CD4-positive, alpha-beta T cell treated with Interleukin-17A for 1 hour (primary cell): Measurements from ENCODE around the gene RPS2.
A peak's percentile ranks its signal among the peaks of the same experiment; 100 is the strongest.
"Not testable (repeated sequence)": the region's sequence is repeated elsewhere in the genome, so short reads cannot be mapped to it uniquely, and the experiment has no call there.

Source experiments
- DNase-seq: peaks from one replicate; pipeline ENCODE4 v3.0.0-alpha.2; 2020

The RPS2 gene

DNA sequence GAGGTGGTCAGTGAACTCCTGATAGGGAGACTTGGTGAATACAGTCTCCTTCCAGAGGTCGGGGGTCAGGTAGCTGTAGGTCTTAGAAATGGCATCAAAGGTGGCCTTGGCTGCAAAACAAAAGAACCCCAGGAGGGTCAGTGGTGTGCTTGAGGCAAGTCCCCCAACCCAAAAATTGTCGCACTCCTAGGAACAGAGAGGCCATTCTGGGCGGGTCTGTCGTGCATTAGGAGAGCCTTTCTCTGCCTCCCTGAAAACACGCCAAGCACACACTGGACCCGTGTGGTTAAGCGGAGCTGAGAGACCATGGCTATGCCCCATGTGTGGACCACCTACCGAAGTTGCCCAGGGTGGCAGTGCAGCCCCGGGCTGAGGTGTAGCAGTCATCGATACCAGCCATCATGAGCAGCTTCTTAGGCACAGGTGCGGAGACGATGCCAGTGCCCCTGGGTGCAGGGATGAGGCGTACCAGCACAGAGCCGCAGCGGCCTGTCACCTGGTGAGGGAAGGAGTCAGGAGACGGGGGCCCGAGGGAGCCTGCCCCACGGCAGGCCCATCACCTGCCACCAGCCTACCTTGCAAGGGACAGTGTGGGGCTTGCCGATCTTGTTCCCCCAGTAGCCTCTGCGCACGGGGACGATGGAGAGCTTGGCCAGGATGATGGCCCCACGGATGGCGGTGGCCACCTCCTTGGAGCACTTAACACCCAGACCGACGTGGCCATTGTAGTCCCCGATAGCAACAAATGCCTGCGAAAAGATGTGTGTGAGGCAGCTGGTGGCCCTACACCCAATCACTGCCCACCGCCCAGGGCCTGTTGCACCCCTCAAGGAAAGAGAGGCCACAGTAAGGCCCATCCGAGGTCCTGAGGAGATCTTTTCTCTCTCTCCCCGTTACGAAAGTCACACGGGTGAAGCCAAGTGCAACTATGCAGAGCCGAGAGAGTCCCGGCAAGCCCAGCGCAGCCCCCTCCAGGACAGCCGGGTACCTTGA, 2.2 kb downstream of the RPS2 start:
- DNase-seq = not testable (repeated sequence)

DNA sequence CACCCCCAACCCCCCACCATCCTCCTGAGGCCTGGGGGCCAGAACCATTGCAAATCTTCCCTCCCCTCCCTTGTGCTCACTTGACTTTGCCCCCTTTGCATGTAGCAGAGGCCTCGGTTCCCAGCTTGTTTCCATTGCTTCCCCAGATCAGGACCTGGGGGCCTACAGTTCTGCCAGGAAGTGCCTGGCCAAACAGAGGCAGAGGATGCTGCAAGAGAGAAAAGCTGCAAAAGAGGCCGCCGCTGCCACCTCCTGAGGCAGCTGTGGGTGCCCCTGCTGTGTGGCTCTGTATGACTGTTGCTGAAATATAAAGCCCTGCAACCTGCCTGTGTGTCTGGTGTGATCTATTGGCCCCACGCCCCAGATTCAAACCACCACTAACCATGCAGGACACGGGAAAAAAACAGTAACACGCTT, 3.0 kb downstream of the RPS2 start:
- no peak for DNase-seq

DNA sequence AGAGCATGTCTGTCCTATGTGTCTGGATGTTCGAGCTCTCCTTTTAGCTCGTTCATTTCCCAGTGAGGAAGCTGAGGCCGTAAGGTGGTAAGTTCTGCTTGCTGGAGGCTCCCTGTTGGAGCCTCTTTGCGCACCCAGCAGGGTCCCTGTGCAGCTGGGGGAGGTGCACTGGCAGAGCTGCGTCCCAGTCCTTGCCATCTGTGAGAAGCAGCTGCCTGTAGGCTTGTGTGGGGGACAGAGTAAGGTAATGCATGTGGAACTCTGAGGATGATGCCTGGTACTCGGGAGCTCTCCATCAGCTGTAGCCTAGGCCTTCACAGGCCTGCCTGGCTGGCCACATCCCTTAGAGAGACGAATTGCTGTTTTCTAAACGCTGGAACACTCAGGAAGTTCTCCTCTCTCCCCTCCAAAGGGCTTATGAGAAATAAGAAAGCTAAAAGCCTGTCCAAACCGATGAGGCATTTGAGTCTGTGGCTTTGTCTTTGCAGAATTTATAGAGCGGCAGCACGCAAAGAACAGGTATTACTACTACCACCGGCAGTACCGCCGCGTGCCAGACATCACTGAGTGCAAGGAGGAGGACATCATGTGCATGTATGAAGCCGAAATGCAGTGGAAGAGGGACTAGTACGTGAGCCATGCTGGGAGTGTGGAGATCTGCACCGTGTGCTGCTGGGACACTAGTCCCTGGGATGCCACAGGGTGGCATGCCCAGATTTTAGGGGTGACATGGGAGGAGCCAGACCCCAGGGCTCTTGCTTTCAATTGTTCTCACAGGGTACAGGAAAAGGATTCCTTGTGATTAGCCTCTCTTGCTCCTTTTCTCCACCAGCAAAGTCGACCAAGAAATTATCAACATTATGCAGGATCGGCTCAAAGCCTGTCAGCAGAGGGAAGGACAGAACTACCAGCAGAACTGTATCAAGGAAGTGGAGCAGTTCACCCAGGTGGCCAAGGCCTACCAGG, 3.7 kb downstream of the RPS2 start:
- peak; percentile 49 for DNase-seq

DNA sequence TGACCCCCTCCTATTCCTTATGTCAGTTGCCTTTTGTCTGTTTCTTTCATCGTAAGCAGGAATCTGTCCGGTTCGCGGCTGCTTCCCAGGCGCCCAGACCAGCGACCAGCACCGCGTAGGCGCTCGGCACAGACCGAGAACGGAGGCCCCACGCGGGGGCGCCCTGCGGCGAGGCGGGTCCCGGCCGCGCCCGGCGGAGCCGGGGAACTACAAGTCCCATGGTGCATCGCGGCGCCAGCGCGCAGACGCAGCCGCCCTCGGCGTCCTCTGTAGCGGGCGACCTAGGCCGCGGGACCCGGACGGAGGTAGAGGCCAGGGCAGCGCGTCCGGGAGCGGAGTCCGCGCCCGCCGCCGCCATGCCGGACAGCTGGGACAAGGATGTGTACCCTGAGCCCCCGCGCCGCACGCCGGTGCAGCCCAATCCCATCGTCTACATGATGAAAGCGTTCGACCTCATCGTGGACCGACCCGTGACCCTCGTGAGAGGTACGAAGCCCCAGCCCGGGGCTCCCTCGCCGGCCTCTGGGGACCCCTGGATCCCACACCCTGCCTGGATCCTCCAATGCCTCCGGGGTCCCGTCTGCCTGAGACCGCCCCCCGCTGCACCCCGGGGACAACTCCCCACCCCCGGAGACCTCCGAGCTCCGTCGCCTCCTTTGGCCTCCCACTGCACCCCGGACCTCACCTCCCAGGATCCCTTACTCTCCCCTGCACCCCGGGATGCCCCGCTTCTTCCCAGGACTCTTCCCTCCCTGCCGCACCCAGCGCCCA, 5.2 kb downstream of the RPS2 start, which contains the start of gene NDUFB10:
NDUFB10 (plus strand) TSS at position 270 of the 771 bp plus-strand sequence; CDS start at position 357, 87 bp downstream.
- DNase-seq = peak; percentile 90

DNA sequence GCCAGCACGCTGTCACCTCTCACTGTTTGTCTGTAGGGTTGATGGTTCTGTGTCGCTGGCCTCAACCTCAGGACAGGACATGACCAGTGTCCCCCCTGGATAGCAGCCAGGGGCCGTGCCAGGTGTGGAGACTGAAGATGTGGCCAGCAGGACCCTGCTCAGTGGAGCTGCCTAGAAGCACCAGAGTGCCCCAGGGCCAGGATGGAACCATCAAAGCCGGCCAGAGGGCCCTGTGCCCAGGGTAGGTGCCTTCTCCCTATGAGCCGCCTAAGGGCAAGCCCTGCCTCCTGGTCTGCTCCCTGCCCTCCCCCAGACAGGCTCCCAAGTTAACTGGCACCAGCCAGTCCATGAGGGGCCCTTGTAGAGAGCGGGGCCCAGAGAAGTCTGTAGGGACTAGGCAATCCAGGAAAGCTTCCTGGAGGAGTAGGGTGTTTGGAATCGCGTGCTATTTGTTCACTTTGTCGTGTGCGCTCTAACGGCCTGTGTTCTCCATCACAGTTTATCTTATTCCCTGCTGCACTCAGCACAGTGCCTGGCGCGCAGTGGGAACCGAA, 5.8 kb downstream of the RPS2 start:
- DNase-seq = no peak

DNA sequence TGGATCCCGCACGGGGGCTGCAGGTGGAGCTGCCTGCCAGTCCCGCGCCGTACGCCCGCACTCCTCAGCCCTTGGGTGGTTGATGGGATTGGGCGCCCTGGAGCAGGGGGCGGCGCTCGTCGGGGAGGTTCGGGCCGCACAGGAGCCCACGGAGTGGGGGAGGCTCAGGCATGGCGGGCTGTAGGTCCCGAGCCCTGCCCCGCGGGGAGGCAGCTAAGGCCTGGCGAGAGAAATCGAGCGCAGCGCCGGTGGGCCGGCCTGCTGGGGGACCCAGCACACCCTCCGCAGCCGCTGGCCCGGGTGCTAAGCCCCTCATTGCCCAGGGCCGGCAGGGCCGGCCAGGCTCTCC, 6.5 kb downstream of the RPS2 start:
- DNase-seq = not testable (repeated sequence)

DNA sequence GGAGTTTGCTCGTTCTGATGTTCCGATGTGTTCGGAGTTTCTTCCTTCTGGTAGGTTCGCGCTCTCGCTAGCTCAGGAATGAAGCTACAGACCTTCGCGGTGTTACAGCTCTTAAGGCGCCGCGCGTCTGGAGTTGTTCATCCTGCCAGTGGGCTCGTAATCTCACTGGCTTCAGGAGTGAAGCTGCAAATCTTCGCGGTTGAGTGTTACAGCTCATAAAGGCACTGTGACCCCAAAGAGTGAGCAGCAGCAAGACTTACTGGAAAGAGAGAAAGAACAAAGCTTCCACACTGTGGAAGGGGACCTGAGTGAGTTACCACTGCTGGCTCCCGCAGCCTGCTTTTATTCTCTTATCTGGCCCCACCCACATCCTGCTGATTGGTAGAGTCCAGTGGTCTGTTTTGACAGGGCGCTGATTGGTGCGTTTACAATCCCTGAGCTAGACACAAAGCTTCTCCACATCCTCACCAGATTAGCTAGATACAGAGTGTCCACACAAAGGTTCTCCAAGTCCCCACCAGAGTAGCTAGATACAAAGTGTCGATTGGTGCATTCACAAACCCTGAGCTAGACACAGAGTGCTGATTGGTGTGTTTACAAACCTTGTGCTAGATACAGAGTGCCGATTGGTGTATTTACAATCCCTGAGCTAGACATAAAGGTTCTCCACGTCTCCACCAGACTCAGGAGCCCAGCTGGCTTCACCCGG, 7.0 kb downstream of the RPS2 start:
- not testable (repeated sequence) for DNase-seq

DNA sequence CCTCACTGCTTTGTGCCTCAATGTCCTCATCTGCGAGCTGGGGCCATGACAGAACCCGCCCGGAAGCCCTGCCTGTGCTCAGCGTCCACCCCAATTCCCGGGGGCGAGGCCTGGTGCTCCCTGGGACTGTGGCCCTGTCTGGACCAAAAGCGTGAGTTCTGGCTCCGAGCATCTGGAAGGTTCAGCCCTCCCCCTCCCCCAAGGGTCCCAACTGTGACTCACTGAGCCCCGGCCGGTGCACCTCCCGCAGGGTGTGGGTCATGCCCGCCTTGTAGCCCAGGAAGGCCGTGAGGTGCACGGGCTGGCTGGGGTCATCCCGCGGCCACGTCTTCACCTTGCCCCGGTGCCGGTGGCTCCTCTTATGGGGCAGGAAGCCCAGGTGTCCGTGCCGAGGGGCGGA, 10.9 kb downstream of the RPS2 start:
- DNase-seq = no peak

DNA sequence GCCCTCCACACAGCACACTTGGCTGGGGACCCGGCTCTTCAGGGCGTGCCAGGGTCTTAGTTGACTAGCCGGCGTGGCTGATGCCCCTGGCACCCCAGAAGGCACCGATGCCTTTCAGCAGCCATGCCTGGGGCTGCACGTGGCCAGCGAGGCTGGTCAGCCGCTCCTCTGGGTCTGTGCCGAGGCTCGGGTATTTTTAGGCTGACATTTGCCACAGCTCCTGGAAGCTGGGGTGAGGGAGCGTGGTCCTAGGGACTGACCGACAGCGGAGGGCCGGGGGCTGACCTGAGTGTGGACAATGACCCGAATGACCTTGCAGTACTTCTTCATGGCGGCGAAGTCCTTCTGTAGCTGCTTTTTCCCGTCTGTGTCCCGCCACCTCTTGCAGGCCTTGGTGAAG, 14.1 kb downstream of the RPS2 start:
- DNase-seq = no peak

DNA sequence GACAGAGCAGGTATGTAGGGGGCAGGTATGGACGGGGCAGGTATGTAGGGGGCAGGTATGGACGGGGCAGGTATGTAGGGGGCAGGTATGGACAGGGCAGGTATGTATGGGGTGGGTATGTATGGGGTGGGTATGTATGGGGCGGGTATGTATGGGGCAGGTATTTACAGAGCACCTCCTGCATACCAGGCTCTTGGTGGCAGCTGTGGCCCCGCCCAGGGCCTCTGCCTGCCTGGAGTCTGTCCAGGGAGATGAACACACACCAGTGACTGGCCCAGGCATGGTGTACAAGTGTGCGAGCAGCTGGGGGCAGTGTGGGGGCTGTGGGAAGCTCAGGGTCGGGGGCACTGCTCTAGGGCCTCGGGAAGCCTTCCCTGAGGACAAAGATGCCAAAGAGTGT, 14.6 kb downstream of the RPS2 start:
- DNase-seq = no peak

DNA sequence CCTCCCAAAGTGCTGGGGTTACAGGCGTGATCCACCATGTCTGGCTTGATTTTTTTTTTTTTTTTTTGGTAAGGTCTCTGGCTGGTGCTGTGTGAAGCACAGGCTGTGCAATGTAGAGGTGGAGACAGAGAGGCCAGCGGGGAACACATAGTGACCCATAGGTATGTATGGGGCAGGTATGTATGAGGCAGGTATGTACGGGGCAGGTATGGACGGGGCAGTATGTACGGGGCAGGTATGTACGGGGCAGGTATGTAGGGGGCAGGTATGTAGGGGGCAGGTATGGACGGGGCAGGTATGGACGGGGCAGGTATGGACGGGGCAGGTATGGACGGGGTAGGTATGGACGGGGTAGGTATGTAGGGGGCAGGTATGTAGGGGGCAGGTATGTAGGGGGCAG, 15.1 kb downstream of the RPS2 start:
- no peak for DNase-seq

DNA sequence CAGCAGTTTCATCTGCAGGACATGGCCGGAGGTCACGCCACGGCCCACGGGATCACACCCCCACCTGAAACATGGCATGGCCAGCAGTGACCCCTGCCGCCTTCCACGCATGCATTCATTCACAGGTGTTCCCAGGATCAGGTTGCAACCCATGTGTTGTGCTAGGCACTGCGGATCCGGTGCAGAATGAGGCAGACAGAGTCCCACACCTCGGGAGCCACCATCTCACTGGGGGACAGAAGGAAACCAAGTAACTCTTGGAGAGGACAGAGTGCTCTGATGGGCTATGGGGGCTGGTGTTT, 17.3 kb downstream of the RPS2 start:
- DNase-seq = no peak

DNA sequence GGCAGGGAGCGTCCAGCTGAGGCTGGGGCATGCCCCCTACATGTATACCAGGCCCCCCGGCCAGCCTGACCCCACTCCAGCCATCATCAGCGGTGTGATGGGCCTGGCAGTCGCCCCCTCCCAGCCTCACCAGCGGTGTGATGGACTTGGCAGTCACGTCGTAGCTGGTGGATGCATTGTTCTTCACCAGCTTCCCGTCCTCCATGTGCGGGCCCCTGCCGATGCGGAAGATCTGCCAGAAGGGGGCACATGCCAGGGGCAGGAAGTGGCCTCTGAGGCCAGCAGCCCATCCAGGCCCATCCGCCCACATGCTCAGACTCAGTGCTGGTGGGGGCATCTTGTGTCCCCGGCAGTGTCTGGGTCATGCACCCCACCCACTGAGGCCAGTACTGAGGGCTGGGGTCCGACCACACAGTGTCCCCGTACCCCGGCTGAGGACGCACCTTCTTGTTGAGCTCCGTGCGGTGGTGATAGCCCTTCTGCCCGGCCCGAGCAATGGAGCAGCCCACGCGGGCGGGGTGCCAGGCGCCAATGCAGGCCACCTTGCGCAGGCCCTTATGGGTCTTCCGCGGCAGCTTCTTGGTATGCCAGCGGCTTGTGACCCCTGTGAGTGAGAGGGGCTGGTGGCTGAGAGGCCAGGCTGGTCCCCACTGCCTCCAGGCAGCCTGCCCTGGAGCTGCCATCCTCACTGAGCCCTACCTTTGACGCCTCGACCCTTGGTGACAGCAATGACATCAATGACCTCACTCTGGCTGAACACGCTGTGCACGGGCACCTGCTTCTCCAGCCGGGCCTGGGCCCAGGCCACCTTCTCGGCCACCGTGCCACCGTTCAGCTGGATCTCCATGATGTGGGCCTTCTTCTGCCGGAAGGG, 17.9 kb downstream of the RPS2 start:
- DNase-seq = no peak

DNA sequence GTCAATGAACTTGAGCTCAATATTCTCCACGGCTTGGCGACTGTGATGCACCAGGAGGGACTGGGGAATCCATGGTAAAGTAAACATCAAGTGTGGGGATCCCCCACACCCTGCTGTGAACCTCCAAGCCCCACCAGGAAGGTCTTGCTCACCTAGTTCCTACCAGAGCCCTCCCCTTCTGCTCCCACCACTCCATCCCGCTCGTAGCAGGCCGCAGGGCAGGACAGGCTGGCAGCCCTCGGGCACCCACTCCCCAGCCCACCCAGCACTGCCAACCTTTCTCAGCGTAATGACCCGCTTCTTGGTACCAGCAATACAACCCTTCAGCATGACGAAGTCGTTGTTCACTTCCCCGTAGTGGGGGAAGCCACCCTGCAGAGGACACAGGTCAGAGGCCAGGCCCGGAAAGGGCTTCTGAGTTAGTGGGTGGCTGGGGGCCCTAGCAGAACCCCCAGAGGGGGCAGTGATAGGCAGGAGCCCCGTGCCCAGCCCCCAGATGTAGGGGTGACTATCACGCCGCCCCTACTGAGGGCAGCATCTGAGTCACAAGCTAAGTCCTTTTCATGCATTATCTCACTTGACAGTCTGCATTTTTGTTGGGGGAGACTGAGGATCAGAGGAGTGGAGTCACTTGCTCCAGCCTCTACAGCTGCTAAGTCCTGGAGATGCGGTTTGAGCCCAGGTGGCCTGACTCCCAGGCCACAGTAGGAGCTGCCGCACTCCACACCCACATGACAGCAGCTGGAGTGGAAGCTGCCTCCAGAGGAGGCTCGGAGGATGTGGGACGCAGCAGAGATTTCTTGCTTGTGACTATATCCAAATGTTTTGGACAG, 18.9 kb downstream of the RPS2 start:
- DNase-seq = no peak

DNA sequence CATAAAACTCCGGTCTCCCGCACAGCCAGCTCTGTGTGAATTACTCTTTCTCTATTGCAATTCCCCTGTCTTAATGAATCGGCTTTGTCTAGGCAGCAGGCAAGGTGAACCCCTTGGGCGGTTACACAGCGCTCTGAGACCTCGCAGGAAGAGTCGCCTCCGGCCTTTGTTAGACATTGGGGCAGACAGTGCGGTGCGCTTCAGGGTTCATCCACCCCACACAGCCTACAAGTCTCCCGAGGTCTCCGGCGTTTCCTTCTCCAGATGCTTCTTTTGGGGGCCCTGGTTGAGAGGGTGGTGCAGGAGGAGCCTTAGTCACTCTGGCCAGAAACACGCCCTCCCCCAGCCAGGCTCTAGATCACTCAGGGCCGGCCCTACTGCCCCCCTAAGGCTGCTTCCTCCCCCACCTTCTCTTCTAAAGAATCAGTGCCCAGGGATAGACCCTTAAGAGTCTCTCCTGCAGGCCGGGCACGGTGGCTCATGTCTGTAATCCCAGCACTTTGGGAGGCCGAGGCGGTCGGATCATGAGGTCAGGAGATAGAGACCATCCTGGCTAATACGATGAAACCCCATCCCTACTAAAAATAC, 19.9 kb downstream of the RPS2 start:
- DNase-seq = no peak

DNA sequence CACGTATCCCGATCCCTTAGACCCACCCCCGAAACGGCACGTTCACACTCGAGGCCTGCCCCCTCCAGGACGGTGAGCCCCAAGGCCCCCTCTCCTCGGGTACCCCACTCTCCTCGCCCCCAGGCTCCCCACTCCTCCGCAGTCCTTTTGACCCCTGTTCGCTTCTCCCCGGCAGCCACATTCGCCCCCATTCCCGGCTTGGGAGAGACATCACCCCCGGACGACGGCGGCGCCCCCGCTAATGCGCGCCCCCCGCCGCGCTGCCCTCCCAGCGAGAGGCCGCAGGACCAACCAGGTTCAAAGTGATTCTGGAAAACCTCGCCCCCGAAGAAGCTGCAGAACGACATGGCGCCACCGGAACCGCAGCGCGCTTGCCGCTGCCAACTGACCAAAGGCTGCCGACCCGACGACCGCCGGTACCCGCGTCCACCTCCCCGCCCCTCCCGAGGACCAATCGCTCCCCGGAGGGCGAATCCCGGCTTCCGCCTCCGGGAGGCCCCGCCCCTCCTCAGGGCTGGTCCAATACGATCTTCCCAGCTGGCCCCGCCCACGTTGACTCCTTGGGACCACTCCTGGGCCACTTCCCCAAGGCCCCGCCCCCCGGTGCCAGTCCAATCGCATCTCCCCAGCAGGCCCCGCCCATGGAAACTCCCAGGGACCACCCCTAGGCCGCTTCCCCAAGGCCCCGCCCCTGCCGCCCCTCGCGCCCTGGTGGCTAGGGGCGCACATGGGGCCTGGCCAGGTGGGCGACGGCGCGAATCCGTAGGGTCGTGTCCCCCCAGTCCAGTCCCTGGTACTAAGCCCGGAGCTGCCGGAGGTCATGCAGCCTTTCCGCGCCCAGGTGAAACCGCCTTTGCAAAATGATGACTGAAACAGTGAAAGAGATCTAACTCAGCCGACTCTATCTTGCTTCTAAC, 21.6 kb downstream of the RPS2 start, which contains the start of gene MSRB1:
MSRB1 (minus strand) TSS at position 390 of the 917 bp plus-strand sequence; CDS start at position 347, 43 bp downstream.
- DNase-seq = peak; percentile 99

DNA sequence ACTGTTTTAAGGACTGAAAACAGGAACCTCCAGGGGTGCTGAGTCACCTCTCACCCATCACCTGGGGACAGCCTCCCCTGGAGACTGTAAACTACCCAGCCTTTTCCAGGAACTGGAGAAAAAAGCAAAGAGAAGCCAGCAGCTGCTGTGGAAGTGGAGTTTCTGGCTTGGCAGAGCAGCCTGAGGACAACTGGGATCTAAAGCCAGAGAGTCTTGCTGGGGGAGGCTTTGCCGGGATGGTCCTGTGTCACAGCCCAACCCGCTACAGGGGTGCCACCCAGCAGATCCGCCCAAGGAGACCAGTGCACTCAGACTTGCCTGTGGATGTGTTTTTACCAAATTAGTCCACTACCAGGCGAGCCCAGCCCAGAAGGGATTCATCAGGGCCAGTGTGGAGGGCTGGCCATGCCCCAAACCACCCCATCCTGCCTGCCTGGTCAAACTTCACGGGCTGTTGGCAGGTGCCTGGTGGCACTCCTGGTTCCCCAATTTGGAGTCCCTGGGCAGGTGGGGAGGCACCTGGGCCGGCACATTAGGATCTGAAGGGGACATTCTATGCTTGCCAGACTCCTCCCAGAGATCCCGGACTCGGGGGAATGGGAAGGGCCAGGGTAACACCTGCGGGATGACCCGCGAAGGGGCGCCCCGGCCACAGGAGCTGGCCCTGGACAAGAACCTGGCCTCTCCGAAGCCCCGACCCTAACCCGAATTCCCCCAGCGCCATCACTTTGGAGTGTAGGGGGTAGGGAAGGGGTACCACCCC, 22.4 kb downstream of the RPS2 start:
- DNase-seq = no peak
